ACHN (cell line): Measurements from ENCODE around the gene PLXDC1.
A peak's percentile ranks its signal among the peaks of the same experiment; 100 is the strongest.
"Not testable (repeated sequence)": the region's sequence is repeated elsewhere in the genome, so short reads cannot be mapped to it uniquely, and the experiment has no call there.

Experiments used
- DNase-seq: peaks from one replicate; pipeline ENCODE4 v3.0.0-alpha.2; 2015
- in situ Hi-C: cut with HindIII; loops from 2 replicates; pipeline ENCODE4 v1.10.0; 2017; ENCODE audit warnings: low sequenced_read_pairs, low pct_ligation_motif_present, low pct_unique_long_range_greater_than_20kb

The PLXDC1 gene

GRCh38 chr17:39186481-39187002 is 35.1 kb upstream of the PLXDC1 start:
- no peak for DNase-seq
- in situ Hi-C loops = no loop called here

- no peak for DNase-seq
- in situ Hi-C loops = no loop called here
Measured at GRCh38 chr17:39183720-39184119, 32.3 kb upstream of the PLXDC1 start.

- no peak for DNase-seq
- in situ Hi-C loops = no loop called here
Measured at GRCh38 chr17:39183045-39183444, 31.6 kb upstream of the PLXDC1 start.

GRCh38 chr17:39181303-39181702 is 29.9 kb upstream of the PLXDC1 start:
- DNase-seq = no peak
- in situ Hi-C loops = no loop called here

- DNase-seq = no peak
- in situ Hi-C loops = no loop called here
Measured at GRCh38 chr17:39178536-39178935, 27.1 kb upstream of the PLXDC1 start.

GRCh38 chr17:39177256-39177655 is 25.8 kb upstream of the PLXDC1 start:
- in situ Hi-C loops = no loop called here
- no peak for DNase-seq

- no peak for DNase-seq
- in situ Hi-C loops = no loop called here
Measured at GRCh38 chr17:39175695-39176093, 24.3 kb upstream of the PLXDC1 start.

GRCh38 chr17:39174920-39175694 is 23.7 kb upstream of the PLXDC1 start:
- peak; percentile 61 for DNase-seq
- in situ Hi-C loops = no loop called here

GRCh38 chr17:39173526-39174274 is 22.3 kb upstream of the PLXDC1 start:
- in situ Hi-C loops = no loop called here
- no peak for DNase-seq

- in situ Hi-C loops = no loop called here
- no peak for DNase-seq
Measured at GRCh38 chr17:39173080-39173479, 21.6 kb upstream of the PLXDC1 start.

- no peak for DNase-seq
- in situ Hi-C loops = no loop called here
Measured at GRCh38 chr17:39171933-39172332, 20.5 kb upstream of the PLXDC1 start.

GRCh38 chr17:39170558-39170957 is 19.1 kb upstream of the PLXDC1 start:
- no peak for DNase-seq
- in situ Hi-C loops = no loop called here

- DNase-seq = no peak
- in situ Hi-C loops = no loop called here
Measured at GRCh38 chr17:39170109-39170508, 18.7 kb upstream of the PLXDC1 start.

GRCh38 chr17:39169518-39169917 is 18.1 kb upstream of the PLXDC1 start:
- no peak for DNase-seq
- in situ Hi-C loops = no loop called here

GRCh38 chr17:39169101-39169500 is 17.7 kb upstream of the PLXDC1 start:
- in situ Hi-C loops = no loop called here

GRCh38 chr17:39168503-39168902 is 17.1 kb upstream of the PLXDC1 start:
- DNase-seq, in situ Hi-C loops: not testable (repeated sequence)

More at GRCh38 chr17:39169101-39169500, 17.7 kb upstream of the PLXDC1 start:
- DNase-seq = no peak

GRCh38 chr17:39167476-39167875 is 16.0 kb upstream of the PLXDC1 start:
- no peak for DNase-seq
- in situ Hi-C loops = no loop called here

GRCh38 chr17:39166437-39167335 is 15.2 kb upstream of the PLXDC1 start:
- no peak for DNase-seq
- in situ Hi-C loops = no loop called here

GRCh38 chr17:39165841-39166349 is 14.5 kb upstream of the PLXDC1 start, which contains the start of gene ARL5C:
Gene ARL5C, minus strand, starts transcription at chr17:39166161. Its CDS starts 401 bp downstream, at chr17:39165760.
- in situ Hi-C loops = no loop called here
- DNase-seq = no peak
